Immature natural killer cell (primary cell): Measurements from ENCODE around the gene YIF1A. TPM values are rescaled to one million over a fixed set of nuclear protein-coding genes. Genes with fewer than 3 reads are reported as not detected.
A peak's percentile ranks its signal among the peaks of the same experiment; 100 is the strongest.
"Not testable (repeated sequence)": the region's sequence is repeated elsewhere in the genome, so short reads cannot be mapped to it uniquely, and the experiment has no call there.

ENCODE experiments used
- DNase-seq, 3 donors: peaks; one replicate each; pipeline ENCODE4 v3.0.0; 2022; ENCODE audit warnings: mixed read lengths in 1 of 3
- H3K27ac Mint-ChIP-seq, 6 donors: one replicate each; pipeline ENCODE4 v1.8.0; 2020; ENCODE audit warnings: mixed read lengths in 6 of 6, mild to moderate bottlenecking in 5 of 6, inconsistent platforms in 4 of 6, moderate library complexity in 3 of 6
- H3K27me3 Mint-ChIP-seq, 3 donors: one replicate each; pipeline ENCODE4 v1.8.0; 2020 to 2021; ENCODE audit warnings: low read depth in 3 of 3, mild to moderate bottlenecking in 3 of 3, mixed read lengths in 3 of 3, moderate library complexity in 3 of 3, inconsistent platforms in 1 of 3
- H3K36me3 Mint-ChIP-seq, 3 donors: one replicate each; pipeline ENCODE4 v1.8.0; 2020; ENCODE audit warnings: mixed read lengths in 3 of 3, inconsistent platforms in 2 of 3, mild to moderate bottlenecking in 2 of 3
- H3K4me1 Mint-ChIP-seq, 2 donors: one replicate each; pipeline ENCODE4 v1.8.0; 2020; ENCODE audit warnings: inconsistent platforms in 2 of 2, mild to moderate bottlenecking in 2 of 2, mixed read lengths in 2 of 2, moderate library complexity in 1 of 2
- H3K4me3 Mint-ChIP-seq, 5 donors: one replicate each; pipeline ENCODE4 v1.8.0; 2020; ENCODE audit warnings: mild to moderate bottlenecking in 5 of 5, mixed read lengths in 5 of 5, inconsistent platforms in 3 of 5, moderate library complexity in 3 of 5
- H3K9me3 Mint-ChIP-seq, 6 donors: one replicate each; pipeline ENCODE4 v1.8.0; 2020; ENCODE audit warnings: mild to moderate bottlenecking in 6 of 6, mixed read lengths in 6 of 6, inconsistent platforms in 4 of 6, moderate library complexity in 3 of 6
- polyA plus RNA-seq, 3 donors: library from polyadenylated mRNA; unstranded; fragments of 300-500 nt; fragmentation: Illumina TruSeq; gene quantifications; one replicate each; pipeline ENCODE4 v1.2.3, GENCODE V29; 2021

Gene YIF1A
- polyA plus RNA-seq, 3 donors from 2014 or later = 55.7 to 85.2 (median 62.1) TPM

- no peaks in the 10 kb centered on the region for H3K9me3 Mint-ChIP-seq
These were observed 6.2 kb downstream of the YIF1A start for GRCh38 chr11:66282468-66283455.

DNA sequence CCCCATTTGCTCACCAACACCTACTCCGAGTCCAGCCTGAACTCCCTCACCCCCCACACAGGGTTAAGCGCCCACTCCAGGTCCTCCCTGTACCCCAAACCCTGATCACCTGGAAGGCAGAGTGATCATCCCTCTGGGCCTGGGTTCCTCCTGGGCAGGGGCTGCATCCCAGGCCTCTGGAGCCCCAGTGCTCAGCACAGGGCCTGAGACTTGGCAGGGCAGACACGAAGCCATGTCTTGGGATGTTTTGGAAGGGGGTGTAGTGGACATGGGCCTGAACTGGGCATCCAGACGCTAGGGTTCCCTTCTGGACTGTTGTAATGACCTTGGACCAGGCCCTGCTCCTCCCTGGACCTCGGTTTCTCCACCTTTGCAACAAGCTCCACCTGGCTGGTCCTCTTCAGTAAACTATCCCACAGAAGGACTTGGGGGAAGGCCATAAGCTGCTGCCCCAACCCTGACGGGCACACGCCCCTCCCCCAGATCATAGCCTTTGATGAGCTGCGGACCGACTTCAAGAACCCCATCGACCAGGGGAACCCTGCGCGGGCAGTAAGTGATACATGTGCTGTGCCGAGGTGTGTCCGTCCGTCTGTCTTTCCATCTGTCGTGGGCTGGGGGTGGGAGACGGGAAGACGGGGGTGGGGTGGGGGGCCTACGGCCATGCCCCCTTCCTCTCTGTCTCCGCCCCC lies 7.0 kb downstream of the YIF1A start:
- Mint-ChIP-seq H3K4me1 (peaks cover 18 to 37% of the 10 kb centered on the region in 2 donors), H3K36me3 (peaks cover 0 to 2% (median 0%) of the 10 kb centered on the region in 3 donors), H3K9me3 (no peaks in the 10 kb centered on the region), H3K27me3 (peaks cover 13 to 28% (median 22%) of the 10 kb centered on the region in 3 donors), H3K27ac (peak overlapping the region in 5 of 6 donors; percentile 39 to 87 (median 59)), H3K4me3 (peak overlapping the region in 4 of 5 donors; percentile 41 to 67 (median 60))
- no peak for DNase-seq

More at GRCh38 chr11:66282468-66283455, 6.2 kb downstream of the YIF1A start:
- peak; percentile 96 to 97 (median 96) for DNase-seq
- peaks cover 10 to 28% (median 22%) of the 10 kb centered on the region in 3 donors for H3K27me3 Mint-ChIP-seq
- peaks cover 19 to 34% of the 10 kb centered on the region in 2 donors for H3K4me1 Mint-ChIP-seq
- peak overlapping the region in 4 of 5 donors; percentile 41 to 67 (median 60) for H3K4me3 Mint-ChIP-seq
- no peaks in the 10 kb centered on the region for H3K36me3 Mint-ChIP-seq
- H3K27ac Mint-ChIP-seq = peak overlapping the region in 5 of 6 donors; percentile 39 to 87 (median 59)

DNA sequence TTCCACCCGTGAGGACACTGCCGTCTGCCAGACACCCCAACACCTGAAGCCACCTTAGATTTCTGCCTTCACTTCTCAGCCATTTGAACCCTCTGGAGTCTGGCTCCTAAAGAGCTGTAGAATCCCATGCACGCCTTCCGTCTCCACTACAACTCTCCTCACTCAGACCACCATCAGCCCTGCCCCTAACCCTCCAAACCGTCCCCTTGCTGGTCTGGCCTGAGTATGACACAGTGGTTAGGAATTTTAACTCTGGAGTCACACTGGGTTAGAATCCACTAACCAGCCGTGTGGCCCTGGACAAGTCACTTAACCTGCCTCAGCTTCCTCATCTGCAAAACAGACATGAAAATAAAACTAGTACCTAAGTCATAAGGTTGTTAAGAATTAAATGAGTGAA lies 7.9 kb downstream of the YIF1A start:
- Mint-ChIP-seq H3K36me3 (peaks cover 0 to 7% (median 0%) of the 10 kb centered on the region in 3 donors), H3K27me3 (peaks cover 13 to 28% (median 24%) of the 10 kb centered on the region in 3 donors), H3K27ac (peak overlapping the region in 5 of 6 donors; percentile 31 to 57 (median 39)), H3K9me3 (no peaks in the 10 kb centered on the region), H3K4me3 (peak overlapping the region in 1 of 5 donors; percentile 26), H3K4me1 (peaks cover 26 to 39% of the 10 kb centered on the region in 2 donors)
- DNase-seq = no peak

GRCh38 chr11:66280428-66280827 lies 8.5 kb downstream of the YIF1A start:
- Mint-ChIP-seq H3K9me3 (no peaks in the 10 kb centered on the region), H3K36me3 (peaks cover 0 to 13% (median 0%) of the 10 kb centered on the region in 3 donors), H3K27ac (peak overlapping the region in 1 of 6 donors; percentile 39), H3K4me3 (no peak overlapping the region), H3K27me3 (peaks cover 13 to 28% (median 24%) of the 10 kb centered on the region in 3 donors), H3K4me1 (peaks cover 26 to 41% of the 10 kb centered on the region in 2 donors)
- no peak for DNase-seq

- H3K27ac Mint-ChIP-seq = peak overlapping the region in 2 of 6 donors; percentile 49 to 85
- peaks cover 3 to 23% (median 8%) of the 10 kb centered on the region in 3 donors for H3K36me3 Mint-ChIP-seq
- peaks cover 16 to 28% (median 24%) of the 10 kb centered on the region in 3 donors for H3K27me3 Mint-ChIP-seq
- H3K4me1 Mint-ChIP-seq = peaks cover 30 to 49% of the 10 kb centered on the region in 2 donors
- DNase-seq = no peak
- H3K9me3 Mint-ChIP-seq = no peaks in the 10 kb centered on the region
- H3K4me3 Mint-ChIP-seq = peak overlapping the region in 4 of 5 donors; percentile 56 to 73 (median 64)
These were observed 9.7 kb downstream of the YIF1A start for GRCh38 chr11:66279092-66279734.

DNA sequence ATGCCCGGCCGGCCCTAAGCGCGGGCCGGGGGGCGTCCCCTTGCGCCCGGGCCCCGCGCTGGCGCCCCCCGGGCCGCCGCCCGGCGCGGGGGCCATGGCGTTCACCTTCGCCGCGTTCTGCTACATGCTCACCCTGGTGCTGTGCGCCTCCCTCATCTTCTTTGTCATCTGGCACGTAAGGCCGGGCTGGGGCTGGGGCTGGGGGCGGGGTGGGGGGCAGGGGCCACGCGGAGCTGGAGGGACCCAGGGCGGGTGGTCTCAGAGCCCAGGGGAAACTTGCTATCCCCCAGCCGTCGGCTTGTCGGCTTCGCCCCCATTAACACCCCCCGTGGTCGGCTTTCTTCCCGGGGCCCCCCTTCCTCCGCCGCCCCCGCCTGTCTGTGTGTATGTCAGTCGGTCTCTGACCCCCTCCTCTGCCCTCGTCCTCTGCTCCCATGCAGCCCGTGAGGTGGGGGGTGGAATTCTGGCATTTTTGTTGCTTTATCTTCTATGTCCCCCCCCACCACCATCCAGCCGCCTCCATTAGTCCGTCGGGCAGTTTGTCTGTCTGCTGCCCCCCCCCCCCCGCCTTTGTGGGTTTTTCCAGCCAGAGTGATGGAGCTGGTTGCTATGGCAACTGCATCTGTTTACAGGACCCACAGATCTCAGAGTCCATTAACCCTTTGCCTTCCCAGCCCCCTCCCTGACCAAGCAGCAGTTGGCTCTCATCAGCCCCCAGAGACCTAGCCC lies 10.4 kb downstream of the YIF1A start:
- Mint-ChIP-seq H3K9me3 (no peaks in the 10 kb centered on the region), H3K4me1 (peaks cover 37 to 56% of the 10 kb centered on the region in 2 donors), H3K27ac (peak overlapping the region in 4 of 6 donors; percentile 32 to 85 (median 73)), H3K27me3 (peaks cover 16 to 28% (median 24%) of the 10 kb centered on the region in 3 donors), H3K4me3 (peak overlapping the region; percentile 55 to 73 (median 63)), H3K36me3 (peaks cover 8 to 29% (median 14%) of the 10 kb centered on the region in 3 donors)
- DNase-seq = no peak

GRCh38 chr11:66277471-66278362 lies 11.2 kb downstream of the YIF1A start, which contains the start of gene CNIH2:
TSS of gene CNIH2 (plus strand) at chr11:66278175. CDS start at chr11:66278457, 282 bp downstream.
- Mint-ChIP-seq H3K4me3 (peak within 1 kb of the TSS; percentile 55 to 73 (median 63)), H3K36me3 (peaks cover 16 to 38% (median 22%) of the 10 kb centered on the region in 3 donors), H3K4me1 (peaks cover 40 to 59% of the 10 kb centered on the region in 2 donors), H3K27me3 (peaks cover 15 to 24% (median 22%) of the 10 kb centered on the region in 3 donors), H3K27ac (peak within 1 kb of the TSS in 4 of 6 donors; percentile 32 to 85 (median 73)), H3K9me3 (no peaks in the 10 kb centered on the region)
- peak; percentile 43 to 49 (median 47) for DNase-seq

- H3K27me3 Mint-ChIP-seq = peaks cover 11 to 19% (median 17%) of the 10 kb centered on the region in 3 donors
- DNase-seq = peak in 1 of 3 donors; percentile 23
- H3K27ac Mint-ChIP-seq = peak overlapping the region in 1 of 6 donors; percentile 50
- H3K9me3 Mint-ChIP-seq = not testable (repeated sequence)
- H3K4me3 Mint-ChIP-seq = peak overlapping the region; percentile 48 to 58 (median 55)
- H3K36me3 Mint-ChIP-seq = peaks cover 21 to 43% (median 27%) of the 10 kb centered on the region in 3 donors
- peaks cover 40 to 59% of the 10 kb centered on the region in 2 donors for H3K4me1 Mint-ChIP-seq
These were observed 11.9 kb downstream of the YIF1A start for GRCh38 chr11:66277064-66277463.

- not testable (repeated sequence) for DNase-seq, H3K9me3 Mint-ChIP-seq
- peaks cover 21 to 43% (median 27%) of the 10 kb centered on the region in 3 donors for H3K36me3 Mint-ChIP-seq
- peaks cover 9 to 20% (median 15%) of the 10 kb centered on the region in 3 donors for H3K27me3 Mint-ChIP-seq
- peak overlapping the region in 1 of 6 donors; percentile 50 for H3K27ac Mint-ChIP-seq
- H3K4me1 Mint-ChIP-seq = peaks cover 45 to 62% of the 10 kb centered on the region in 2 donors
- H3K4me3 Mint-ChIP-seq = peak overlapping the region in 3 of 5 donors; percentile 48 to 55 (median 53)
These were observed 12.3 kb downstream of the YIF1A start for GRCh38 chr11:66276619-66277018.

DNA sequence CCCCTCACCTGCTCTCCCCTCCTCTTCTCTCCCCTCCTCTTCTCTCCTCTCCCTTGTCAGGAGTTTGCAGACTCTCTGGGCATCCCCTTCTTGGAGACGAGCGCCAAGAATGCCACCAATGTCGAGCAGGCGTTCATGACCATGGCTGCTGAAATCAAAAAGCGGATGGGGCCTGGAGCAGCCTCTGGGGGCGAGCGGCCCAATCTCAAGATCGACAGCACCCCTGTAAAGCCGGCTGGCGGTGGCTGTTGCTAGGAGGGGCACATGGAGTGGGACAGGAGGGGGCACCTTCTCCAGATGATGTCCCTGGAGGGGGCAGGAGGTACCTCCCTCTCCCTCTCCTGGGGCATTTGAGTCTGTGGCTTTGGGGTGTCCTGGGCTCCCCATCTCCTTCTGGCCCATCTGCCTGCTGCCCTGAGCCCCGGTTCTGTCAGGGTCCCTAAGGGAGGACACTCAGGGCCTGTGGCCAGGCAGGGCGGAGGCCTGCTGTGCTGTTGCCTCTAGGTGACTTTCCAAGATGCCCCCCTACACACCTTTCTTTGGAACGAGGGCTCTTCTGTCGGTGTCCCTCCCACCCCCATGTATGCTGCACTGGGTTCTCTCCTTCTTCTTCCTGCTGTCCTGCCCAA lies 12.8 kb downstream of the YIF1A start:
- peaks cover 9 to 20% (median 12%) of the 10 kb centered on the region in 3 donors for H3K27me3 Mint-ChIP-seq
- peaks cover 48 to 61% of the 10 kb centered on the region in 2 donors for H3K4me1 Mint-ChIP-seq
- no peak overlapping the region for H3K27ac Mint-ChIP-seq
- peak overlapping the region in 1 of 5 donors; percentile 33 for H3K4me3 Mint-ChIP-seq
- H3K36me3 Mint-ChIP-seq = peaks cover 21 to 43% (median 27%) of the 10 kb centered on the region in 3 donors
- no peak for DNase-seq
- H3K9me3 Mint-ChIP-seq = no peaks in the 10 kb centered on the region

DNA sequence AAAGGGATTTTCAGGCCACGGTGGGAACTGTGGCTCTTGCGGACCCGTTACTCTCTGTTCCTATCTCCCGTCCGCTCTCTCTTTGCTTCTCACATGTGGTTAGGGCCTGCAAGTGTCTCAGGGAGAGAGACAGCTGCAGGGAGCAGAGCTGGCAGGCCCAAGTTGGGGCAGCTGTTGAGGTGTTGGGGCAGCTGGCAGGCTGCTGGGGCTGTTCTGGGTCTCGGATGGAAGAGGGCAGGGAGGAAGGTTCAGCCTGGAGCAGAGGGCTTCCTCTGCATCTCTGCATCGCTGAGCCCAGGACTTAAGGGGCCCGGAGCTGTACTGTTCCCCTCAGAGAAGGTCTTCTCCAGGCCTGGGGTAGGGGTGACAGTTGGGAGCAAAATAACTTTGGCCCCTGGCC lies 13.5 kb downstream of the YIF1A start:
- Mint-ChIP-seq H3K4me1 (peaks cover 54 to 65% of the 10 kb centered on the region in 2 donors), H3K27ac (no peak overlapping the region), H3K4me3 (no peak overlapping the region), H3K36me3 (peaks cover 25 to 46% (median 27%) of the 10 kb centered on the region in 3 donors), H3K27me3 (peaks cover 9 to 16% (median 10%) of the 10 kb centered on the region in 3 donors), H3K9me3 (no peaks in the 10 kb centered on the region)
- DNase-seq = no peak
